ENCODE results near the gene DYSF.

The DYSF gene

GRCh38 chr2:71456617-71457016, 3.3 kb downstream of the DYSF start:
- no peak for DNase-seq (ENCODE audit: low read depth)

DNA sequence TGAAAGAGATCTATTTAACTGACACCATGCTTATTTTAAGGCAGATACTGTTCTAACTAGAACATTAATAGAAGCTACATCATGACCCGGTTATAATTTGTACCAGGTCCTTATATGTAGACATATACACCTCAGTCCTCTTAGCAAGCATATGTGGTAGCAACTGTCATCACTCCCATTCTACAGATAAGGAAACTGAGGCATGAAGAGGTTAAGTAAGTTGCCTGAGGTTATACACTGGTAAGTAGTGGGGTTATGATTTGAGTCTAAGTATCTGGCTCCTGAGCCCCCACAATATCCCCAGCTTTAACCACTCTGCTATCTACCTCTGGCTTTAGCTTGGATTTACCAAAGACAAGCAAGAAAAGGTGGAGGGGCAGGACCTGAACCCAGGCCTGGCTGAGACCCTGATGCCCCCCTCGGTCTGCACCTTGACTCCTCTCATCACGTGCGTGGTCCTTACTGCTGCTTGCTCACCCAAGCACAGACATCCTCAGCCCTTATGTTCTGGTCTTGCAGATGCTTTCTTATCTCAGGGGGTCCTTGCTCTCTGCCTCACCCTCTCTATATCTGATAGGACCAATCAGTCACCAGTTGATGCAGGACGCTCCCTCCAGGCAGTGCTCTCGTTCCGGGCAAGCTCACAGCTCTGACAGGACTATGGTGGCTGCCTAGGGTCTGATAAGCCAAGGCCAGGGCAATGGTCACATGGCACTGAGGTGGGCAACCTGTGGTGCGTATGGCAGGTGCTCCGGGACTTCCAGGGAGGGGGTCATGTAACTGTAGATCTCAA, 4.0 kb downstream of the DYSF start:
- DNase-seq (ENCODE audit: low read depth), result no peak

GRCh38 chr2:71457923-71458322, 4.6 kb downstream of the DYSF start:
- DNase-seq (ENCODE audit: low read depth), result no peak

DNA sequence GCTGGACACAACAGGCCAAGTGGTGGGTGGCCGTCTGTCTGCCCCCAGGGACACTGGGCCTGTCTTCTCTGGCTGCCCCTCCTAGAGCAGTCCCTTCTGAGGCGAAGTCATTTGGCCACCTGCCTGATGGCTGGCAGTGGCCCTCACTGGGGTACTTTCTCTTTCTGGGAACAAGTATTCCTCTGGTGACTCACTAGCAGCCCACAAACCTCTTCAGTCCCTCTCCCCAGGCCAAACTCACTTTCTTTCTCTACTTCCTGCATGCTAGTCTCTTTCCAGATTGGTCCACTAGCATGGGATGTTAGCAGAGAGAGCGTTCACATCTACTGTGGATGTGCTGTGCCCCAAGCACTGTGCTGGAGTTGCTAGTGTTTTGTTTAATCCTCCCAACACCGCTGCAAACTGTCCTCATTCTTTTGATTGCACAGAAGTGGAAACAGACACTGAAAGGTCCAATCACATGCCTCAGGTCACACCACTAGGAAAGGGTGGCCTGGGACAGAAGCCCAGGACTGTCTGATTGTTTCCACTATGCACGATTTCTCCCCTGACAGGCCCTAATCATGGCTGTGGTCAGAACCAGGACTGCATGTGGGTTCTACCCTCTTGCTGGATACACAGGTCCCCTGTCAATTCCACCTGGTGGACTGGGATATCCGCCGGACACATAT, 5.2 kb downstream of the DYSF start:
- no peak for DNase-seq (ENCODE audit: low read depth)

DNA sequence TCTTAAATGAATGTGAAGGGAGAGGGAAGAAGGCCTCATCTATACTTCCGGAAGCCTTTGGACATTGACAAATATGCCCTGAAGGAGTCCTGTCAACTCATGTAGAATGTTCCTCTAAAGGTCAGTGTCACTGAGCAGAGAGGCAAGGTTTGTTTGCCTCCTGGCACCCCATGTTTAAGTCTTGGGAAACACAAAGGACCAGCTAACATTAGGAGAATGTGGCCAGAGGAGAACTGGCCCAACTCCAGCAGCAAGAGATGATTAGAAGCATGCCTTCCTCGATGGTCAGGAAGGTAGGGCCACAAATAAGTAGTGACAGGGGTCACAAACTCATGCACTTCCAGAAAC, 5.7 kb downstream of the DYSF start:
- DNase-seq (ENCODE audit: low read depth), result no peak

- DNase-seq (ENCODE audit: low read depth), result no peak
These were observed 6.7 kb downstream of the DYSF start for GRCh38 chr2:71460056-71460455.

DNA sequence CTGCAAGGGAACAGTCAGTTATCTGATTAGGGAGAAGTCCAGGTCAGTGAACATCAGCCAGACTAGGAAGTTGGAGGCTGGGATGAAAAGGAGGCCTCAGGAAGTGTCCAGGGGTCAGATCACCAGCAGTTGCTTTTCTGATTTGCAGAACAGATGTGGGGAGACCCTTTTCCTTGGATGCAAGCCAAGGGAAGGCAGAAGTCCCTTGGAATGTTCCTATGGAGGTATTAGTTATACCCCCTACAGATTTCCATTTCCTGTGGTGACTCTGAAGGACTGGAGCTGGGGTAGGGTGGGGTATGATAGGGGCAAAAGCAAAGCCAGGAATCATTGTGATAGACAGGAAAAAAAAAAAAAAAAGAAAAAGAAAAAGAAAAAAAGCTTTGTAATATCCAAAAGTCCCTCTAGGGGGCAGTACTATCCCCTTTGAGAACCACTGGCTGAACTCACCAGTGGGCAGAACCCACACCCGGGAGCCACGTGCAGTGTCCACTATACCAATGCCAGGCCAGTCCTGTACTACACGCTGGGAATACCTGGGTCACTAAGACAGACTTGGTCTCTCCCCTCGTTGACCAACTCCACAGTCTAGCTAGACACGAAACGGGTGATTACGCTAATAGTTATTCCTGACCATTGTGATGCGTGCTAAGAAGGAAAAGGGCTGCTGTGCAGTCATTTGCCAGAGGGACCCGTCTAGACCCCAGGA, 7.4 kb downstream of the DYSF start:
- DNase-seq (ENCODE audit: low read depth), result no peak

GRCh38 chr2:71461304-71461671, 7.9 kb downstream of the DYSF start:
- DNase-seq (ENCODE audit: low read depth), result no peak

- DNase-seq (ENCODE audit: low read depth), result no peak
These were observed 8.8 kb downstream of the DYSF start for GRCh38 chr2:71462056-71462605.

- DNase-seq (ENCODE audit: low read depth), result no peak
These were observed 9.4 kb downstream of the DYSF start for GRCh38 chr2:71462641-71463341.

GRCh38 chr2:71463342-71463654, 9.9 kb downstream of the DYSF start:
- no peak for DNase-seq (ENCODE audit: low read depth)

GRCh38 chr2:71464389-71464788, 11.0 kb downstream of the DYSF start:
- DNase-seq (ENCODE audit: low read depth), result no peak

GRCh38 chr2:71465356-71465755, 12.0 kb downstream of the DYSF start:
- DNase-seq (ENCODE audit: low read depth), result no peak

DNA sequence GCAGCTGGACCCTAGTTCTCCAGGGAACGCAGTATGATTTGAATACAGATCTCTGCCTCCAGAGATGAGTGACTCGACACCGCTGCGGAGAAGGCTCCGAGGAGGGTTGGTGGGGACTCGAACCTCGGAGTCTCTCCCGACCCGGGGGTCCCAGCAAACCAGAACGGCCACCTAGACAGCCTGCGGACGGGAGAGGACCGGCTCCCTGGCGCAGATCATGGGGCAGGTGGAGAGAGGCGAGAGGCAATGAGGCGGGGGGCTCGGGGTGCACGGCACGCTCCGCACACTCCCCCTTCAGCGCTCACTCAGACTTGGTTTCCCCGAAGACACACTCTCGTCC, 12.6 kb downstream of the DYSF start:
- DNase-seq (ENCODE audit: low read depth), result no peak

- no peak for DNase-seq (ENCODE audit: low read depth)
These were observed 13.2 kb downstream of the DYSF start for GRCh38 chr2:71466301-71467179.

DNA sequence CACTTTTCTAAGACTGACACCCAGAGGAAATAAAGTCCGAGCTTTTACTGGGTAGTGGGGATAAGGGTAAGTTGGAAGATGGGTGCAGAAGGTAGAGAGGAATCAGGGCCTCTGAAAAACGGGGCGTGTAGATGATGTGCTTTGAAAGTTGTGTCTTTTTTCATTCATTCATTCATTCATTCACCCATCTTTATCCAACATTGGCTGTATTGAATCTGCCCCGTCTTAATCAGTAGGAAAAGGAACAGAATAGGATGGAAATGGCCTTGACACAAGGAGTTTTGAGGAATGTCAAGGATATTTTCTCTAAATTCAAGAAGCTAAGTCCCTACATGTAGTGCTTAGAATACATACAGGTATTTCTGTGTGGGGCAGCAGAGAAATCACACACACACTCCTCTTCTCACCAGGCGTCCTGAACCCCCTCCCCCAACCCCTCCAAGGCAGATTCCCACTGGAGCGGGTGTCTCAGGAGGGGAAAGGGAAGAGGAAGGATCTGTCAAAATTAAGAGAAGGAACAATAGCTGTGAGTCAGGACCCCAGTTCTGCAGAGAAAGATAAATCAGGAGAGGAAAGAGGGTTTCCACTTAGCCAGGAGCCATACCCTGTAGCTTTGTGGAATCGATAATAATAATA, 13.9 kb downstream of the DYSF start:
- DNase-seq (ENCODE audit: low read depth), result no peak

DNA sequence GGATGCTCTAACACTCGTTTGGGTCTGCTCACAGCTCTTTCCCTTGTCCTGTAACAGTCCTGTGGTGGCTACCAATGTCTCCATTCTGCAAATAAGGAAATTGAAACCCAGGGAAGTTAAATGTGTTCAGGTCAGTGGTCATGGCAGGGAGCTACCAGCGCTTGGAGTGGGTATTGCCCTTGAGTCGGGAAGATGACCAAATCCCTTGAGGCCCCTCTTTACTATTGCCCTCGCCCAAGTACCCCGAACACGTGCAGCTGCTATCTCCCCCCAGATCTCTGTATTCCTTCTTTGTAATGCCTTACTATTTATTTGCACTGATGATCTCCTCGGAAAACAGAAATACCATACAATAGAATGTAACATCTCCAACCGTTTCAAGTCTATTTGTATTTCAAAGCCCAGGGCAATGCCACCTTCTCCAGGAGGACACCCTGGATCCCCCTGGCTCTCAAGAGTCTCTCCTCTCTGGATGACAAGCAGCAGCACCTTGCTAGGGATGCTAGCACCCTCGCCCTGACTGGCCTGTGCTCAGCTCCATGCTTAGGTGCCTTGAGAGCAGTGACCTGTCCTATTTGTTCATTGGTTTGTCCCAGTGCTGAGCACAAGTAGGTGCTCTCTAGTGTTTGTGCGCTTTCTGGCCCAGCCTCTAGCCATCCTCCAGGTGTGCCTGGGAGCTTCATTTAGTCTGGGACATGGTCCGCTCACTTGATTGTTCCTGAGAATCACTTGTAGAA, 15.1 kb downstream of the DYSF start:
- DNase-seq (ENCODE audit: low read depth), result no peak

DNA sequence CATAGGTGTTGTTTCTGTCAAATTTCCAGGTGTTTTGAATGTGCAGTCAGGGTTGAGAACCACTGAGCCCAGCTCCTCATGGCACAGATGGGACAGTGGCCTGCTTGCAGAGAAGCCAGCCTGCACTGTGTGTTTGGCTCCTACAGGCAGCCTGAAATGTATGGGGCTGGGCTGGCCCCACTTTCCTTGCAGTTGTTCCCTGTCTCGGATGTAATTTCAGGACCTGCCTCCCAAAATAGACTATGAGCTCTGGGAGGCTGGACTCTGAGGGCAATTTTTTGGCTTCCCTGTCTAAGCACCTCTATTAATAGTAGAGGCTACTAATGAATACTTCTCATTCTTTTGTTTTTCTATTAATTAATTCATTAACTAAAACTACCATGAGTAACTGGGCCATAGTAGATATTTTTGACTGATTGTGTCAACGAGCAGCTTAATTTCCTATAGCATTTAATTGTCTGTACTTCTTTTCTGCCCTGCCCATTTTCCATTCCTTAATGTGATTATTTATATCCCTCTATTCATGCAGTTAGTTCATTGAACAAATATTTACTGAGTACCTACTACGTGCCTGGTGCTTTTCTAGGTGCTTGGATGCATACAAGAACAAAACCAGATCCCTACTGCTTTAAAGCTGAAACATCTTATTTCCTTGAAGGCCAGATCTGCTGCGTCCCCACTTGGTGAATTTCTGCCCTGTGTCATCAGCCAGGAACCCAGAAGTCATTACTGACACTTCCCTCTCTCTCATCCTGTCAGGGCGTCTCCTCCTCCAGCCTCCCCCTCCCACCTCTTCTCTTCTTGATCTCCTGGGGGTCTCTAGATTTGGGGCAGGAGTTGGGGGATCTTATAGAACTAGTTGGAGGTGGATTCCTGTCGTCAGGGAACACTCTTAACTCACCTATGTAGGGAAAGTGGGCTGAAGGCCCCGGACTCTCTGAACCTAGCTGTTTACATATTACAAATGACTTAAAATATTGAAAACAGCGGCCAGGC, 16.3 kb downstream of the DYSF start:
- no peak for DNase-seq (ENCODE audit: low read depth)

- DNase-seq (ENCODE audit: low read depth), result no peak
These were observed 17.9 kb downstream of the DYSF start for GRCh38 chr2:71471276-71471675.

Measured in activated T-helper 1 cell treated with Interleukin-2 at 50 U/mL for 16 hours (primary cell).